ENCODE measurements around the gene MICAL3.
A peak's percentile ranks its signal among the peaks of the same experiment; 100 is the strongest.

The MICAL3 gene

GRCh38 chr22:17804331-17805080, 219.9 kb downstream of the MICAL3 start:
- no peak for DNase-seq

GRCh38 chr22:17803609-17804270, 220.6 kb downstream of the MICAL3 start:
- no peak for DNase-seq

GRCh38 chr22:17802822-17803221, 221.5 kb downstream of the MICAL3 start:
- DNase-seq: no peak

- no peak for DNase-seq
These were observed 221.9 kb downstream of the MICAL3 start for GRCh38 chr22:17802411-17802810.

- no peak for DNase-seq
These were observed 226.4 kb downstream of the MICAL3 start for GRCh38 chr22:17797721-17798559.

GRCh38 chr22:17796695-17797094, 227.7 kb downstream of the MICAL3 start:
- no peak for DNase-seq

- DNase-seq: no peak
These were observed 228.5 kb downstream of the MICAL3 start for GRCh38 chr22:17795661-17796548.

- DNase-seq: no peak
These were observed 229.4 kb downstream of the MICAL3 start for GRCh38 chr22:17794726-17795542.

GRCh38 chr22:17792854-17793434, 231.4 kb downstream of the MICAL3 start:
- no peak for DNase-seq

- no peak for DNase-seq
These were observed 232.1 kb downstream of the MICAL3 start for GRCh38 chr22:17792299-17792698.

- no peak for DNase-seq
These were observed 233.2 kb downstream of the MICAL3 start for GRCh38 chr22:17791196-17791595.

GRCh38 chr22:17789379-17790200, 234.8 kb downstream of the MICAL3 start:
- DNase-seq: no peak

GRCh38 chr22:17788528-17789378, 235.6 kb downstream of the MICAL3 start:
- DNase-seq: no peak

GRCh38 chr22:17787716-17788330, 236.5 kb downstream of the MICAL3 start:
- DNase-seq: no peak

GRCh38 chr22:17787241-17787640, 237.1 kb downstream of the MICAL3 start:
- no peak for DNase-seq

GRCh38 chr22:17786435-17787161, 237.8 kb downstream of the MICAL3 start:
- no peak for DNase-seq

GRCh38 chr22:17785185-17786184, 238.9 kb downstream of the MICAL3 start:
- DNase-seq: peak; percentile 37 to 65 (median 58)

Measured in activated CD4-positive, CD25-positive, alpha-beta regulatory T cell (primary cell).